Measurements from ENCODE around the gene DDX39B. TPM values are rescaled to one million over a fixed set of nuclear protein-coding genes. Genes with fewer than 3 reads are reported as not detected.

DDX39B gene
- total and polyA plus RNA-seq, 12 donors, result 155 to 969 (median 298) TPM

DNA sequence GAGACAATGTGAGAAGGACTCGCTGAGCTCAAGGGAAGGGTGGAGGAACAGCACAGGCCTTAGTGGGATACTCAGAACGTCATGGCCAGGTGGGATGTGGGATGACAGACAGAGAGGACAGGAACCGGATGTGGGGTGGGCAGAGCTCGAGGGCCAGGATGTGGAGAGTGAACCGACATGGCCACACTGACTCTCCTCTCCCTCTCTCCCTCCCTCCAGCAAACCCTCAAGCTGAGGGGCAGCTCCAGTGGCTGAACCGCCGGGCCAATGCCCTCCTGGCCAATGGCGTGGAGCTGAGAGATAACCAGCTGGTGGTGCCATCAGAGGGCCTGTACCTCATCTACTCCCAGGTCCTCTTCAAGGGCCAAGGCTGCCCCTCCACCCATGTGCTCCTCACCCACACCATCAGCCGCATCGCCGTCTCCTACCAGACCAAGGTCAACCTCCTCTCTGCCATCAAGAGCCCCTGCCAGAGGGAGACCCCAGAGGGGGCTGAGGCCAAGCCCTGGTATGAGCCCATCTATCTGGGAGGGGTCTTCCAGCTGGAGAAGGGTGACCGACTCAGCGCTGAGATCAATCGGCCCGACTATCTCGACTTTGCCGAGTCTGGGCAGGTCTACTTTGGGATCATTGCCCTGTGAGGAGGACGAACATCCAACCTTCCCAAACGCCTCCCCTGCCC, 35.2 kb upstream of the DDX39B start:
- Histone ChIP-seq H3K4me1 (replicated peaks in 1 of 2) (peaks cover 4 to 5% of the 10 kb centered on the region in 2 donors), H3K9me3 (replicated peaks in 1 of 3) (no peaks in the 10 kb centered on the region), H3K27ac (no peak overlapping the region), H3K4me3 (no peak overlapping the region), H3K36me3 (replicated peaks in 1 of 2) (no peaks in the 10 kb centered on the region), H3K27me3 (no peaks in the 10 kb centered on the region)
- intact Hi-C loops (cut with DNase I), result no loop called here
- TF ChIP-seq, protein P1, sequence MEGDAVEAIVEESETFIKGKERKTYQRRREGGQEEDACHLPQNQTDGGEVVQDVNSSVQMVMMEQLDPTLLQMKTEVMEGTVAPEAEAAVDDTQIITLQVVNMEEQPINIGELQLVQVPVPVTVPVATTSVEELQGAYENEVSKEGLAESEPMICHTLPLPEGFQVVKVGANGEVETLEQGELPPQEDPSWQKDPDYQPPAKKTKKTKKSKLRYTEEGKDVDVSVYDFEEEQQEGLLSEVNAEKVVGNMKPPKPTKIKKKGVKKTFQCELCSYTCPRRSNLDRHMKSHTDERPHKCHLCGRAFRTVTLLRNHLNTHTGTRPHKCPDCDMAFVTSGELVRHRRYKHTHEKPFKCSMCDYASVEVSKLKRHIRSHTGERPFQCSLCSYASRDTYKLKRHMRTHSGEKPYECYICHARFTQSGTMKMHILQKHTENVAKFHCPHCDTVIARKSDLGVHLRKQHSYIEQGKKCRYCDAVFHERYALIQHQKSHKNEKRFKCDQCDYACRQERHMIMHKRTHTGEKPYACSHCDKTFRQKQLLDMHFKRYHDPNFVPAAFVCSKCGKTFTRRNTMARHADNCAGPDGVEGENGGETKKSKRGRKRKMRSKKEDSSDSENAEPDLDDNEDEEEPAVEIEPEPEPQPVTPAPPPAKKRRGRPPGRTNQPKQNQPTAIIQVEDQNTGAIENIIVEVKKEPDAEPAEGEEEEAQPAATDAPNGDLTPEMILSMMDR (IDR thresholded peaks at IDR 0.05), result no peak
- no peak for TF ChIP-seq POLR2A (IDR thresholded peaks at IDR 0.05)
- WGBS, 4 donors, result 82 to 91% (median 86%) methylated on average over 15 to 19 of the region's 19 CpGs
- DNase-seq, result no peak

- no peak for DNase-seq
- intact Hi-C loops (cut with DNase I), result no loop called here
- Histone ChIP-seq H3K4me3 (peak overlapping the region in 1 of 4 donors; percentile 47), H3K9me3 (replicated peaks in 1 of 3) (no peaks in the 10 kb centered on the region), H3K36me3 (replicated peaks in 1 of 2) (no peaks in the 10 kb centered on the region), H3K27me3 (no peaks in the 10 kb centered on the region), H3K27ac (peak overlapping the region in 1 of 5 donors; percentile 65), H3K4me1 (replicated peaks in 1 of 2) (peaks cover 0 to 4% of the 10 kb centered on the region in 2 donors)
- 64 to 71% (median 68%) methylated on average over 8 of the region's 8 CpGs for WGBS, 4 donors
- TF ChIP-seq, protein P1 (IDR thresholded peaks at IDR 0.05), result no peak
- no peak for TF ChIP-seq POLR2A (IDR thresholded peaks at IDR 0.05)
These were observed 34.3 kb upstream of the DDX39B start for GRCh38 chr6:31575952-31576685.

GRCh38 chr6:31575335-31575901, 33.6 kb upstream of the DDX39B start, which contains the start of gene TNF:
Gene TNF (plus strand): TSS chr6:31575565. CDS start chr6:31575742, 177 bp downstream.
- intact Hi-C loops (cut with DNase I), result no loop called here
- no peaks in the 10 kb centered on the region for H3K36me3 ChIP-seq (replicated peaks in 1 of 2)
- peak in 4 of 7 donors; percentile 38 to 70 (median 52) for DNase-seq
- H3K27me3 ChIP-seq, result no peaks in the 10 kb centered on the region
- TF ChIP-seq POLR2A (IDR thresholded peaks at IDR 0.05), result peak; percentile 33 to 48
- TF ChIP-seq, protein P1 (IDR thresholded peaks at IDR 0.05), result no peak
- peak within 1 kb of the TSS in 1 of 4 donors; percentile 47 for H3K4me3 ChIP-seq
- peaks cover 0 to under 1% of the 10 kb centered on the region in 2 donors for H3K4me1 ChIP-seq (replicated peaks in 1 of 2)
- H3K9me3 ChIP-seq (replicated peaks in 1 of 3), result no peaks in the 10 kb centered on the region
- peak within 1 kb of the TSS in 1 of 5 donors; percentile 65 for H3K27ac ChIP-seq
- WGBS, 4 donors, result 58 to 73% (median 60%) methylated on average over 19 of the region's 19 CpGs
